ENCODE measurements around the gene REG1A. TPM values are rescaled to one million over a fixed set of nuclear protein-coding genes. Genes with fewer than 3 reads are reported as not detected.

The REG1A gene
- total RNA-seq, 1 experiment from 2014 or later = not detected

GRCh38 chr2:79105259-79105658, 15.0 kb upstream of the REG1A start:
- no peak for DNase-seq
- Histone ChIP-seq H3K36me3 (no peaks in the 10 kb centered on the region), H3K4me3 (no peak overlapping the region), H3K4me1 (no peaks in the 10 kb centered on the region), H3K9me3 (replicated peaks) (no peaks in the 10 kb centered on the region; the same call in 1 of the 2 replicates), H3K27me3 (no peaks in the 10 kb centered on the region; the same call in 1 of the 2 replicates), H3K27ac (no peak overlapping the region)

GRCh38 chr2:79112269-79112668, 8.0 kb upstream of the REG1A start:
- Histone ChIP-seq H3K4me1 (no peaks in the 10 kb centered on the region), H3K36me3 (no peaks in the 10 kb centered on the region)

GRCh38 chr2:79114797-79115494, 5.3 kb upstream of the REG1A start:
- H3K9me3 ChIP-seq (replicated peaks) = no peaks in the 10 kb centered on the region
- H3K27me3 ChIP-seq = no peaks in the 10 kb centered on the region
- no peaks in the 10 kb centered on the region for H3K4me1 ChIP-seq
- DNase-seq = no peak
- no peak overlapping the region for H3K4me3 ChIP-seq
- no peaks in the 10 kb centered on the region for H3K36me3 ChIP-seq
- H3K27ac ChIP-seq = no peak overlapping the region

More at GRCh38 chr2:79112269-79112668, 8.0 kb upstream of the REG1A start:
- no peak for DNase-seq
- Histone ChIP-seq H3K27ac (no peak overlapping the region), H3K27me3 (no peaks in the 10 kb centered on the region), H3K4me3 (no peak overlapping the region), H3K9me3 (replicated peaks) (no peaks in the 10 kb centered on the region)

- H3K36me3 ChIP-seq = no peaks in the 10 kb centered on the region
- 0 out of 2 replicates have a peak, but pooled peaks cover 3% of the 10 kb centered on the region for H3K27me3 ChIP-seq
- H3K4me1 ChIP-seq = no peaks in the 10 kb centered on the region
- no peak for DNase-seq
- H3K4me3 ChIP-seq = no peak overlapping the region
- H3K27ac ChIP-seq = no peak overlapping the region
- H3K9me3 ChIP-seq (replicated peaks) = no peaks in the 10 kb centered on the region
Observed at GRCh38 chr2:79116997-79117928, 3.0 kb upstream of the REG1A start.

GRCh38 chr2:79122676-79123075, 2.4 kb downstream of the REG1A start:
- Histone ChIP-seq H3K4me1 (no peaks in the 10 kb centered on the region), H3K27me3 (0 out of 2 replicates have a peak, but pooled peaks cover 4% of the 10 kb centered on the region), H3K27ac (no peak overlapping the region), H3K9me3 (replicated peaks) (no peaks in the 10 kb centered on the region), H3K36me3 (no peaks in the 10 kb centered on the region), H3K4me3 (no peak overlapping the region)
- no peak for DNase-seq

- no peaks in the 10 kb centered on the region for H3K36me3 ChIP-seq
Observed at GRCh38 chr2:79124907-79125720, 4.8 kb downstream of the REG1A start.

GRCh38 chr2:79125721-79125985, 5.4 kb downstream of the REG1A start:
- Histone ChIP-seq H3K36me3 (no peaks in the 10 kb centered on the region), H3K27me3 (0 out of 2 replicates have a peak, but pooled peaks cover 4% of the 10 kb centered on the region), H3K27ac (no peak overlapping the region), H3K4me3 (no peak overlapping the region), H3K4me1 (no peaks in the 10 kb centered on the region), H3K9me3 (replicated peaks) (no peaks in the 10 kb centered on the region)
- no peak for DNase-seq

More at GRCh38 chr2:79124907-79125720, 4.8 kb downstream of the REG1A start:
- Histone ChIP-seq H3K9me3 (replicated peaks) (no peaks in the 10 kb centered on the region), H3K4me1 (no peaks in the 10 kb centered on the region), H3K27me3 (0 out of 2 replicates have a peak, but pooled peaks cover 4% of the 10 kb centered on the region), H3K4me3 (no peak overlapping the region), H3K27ac (no peak overlapping the region)
- DNase-seq = no peak

GRCh38 chr2:79128406-79128805, 8.1 kb downstream of the REG1A start:
- no peak overlapping the region for H3K4me3 ChIP-seq
- H3K9me3 ChIP-seq (replicated peaks) = no peaks in the 10 kb centered on the region
- H3K27me3 ChIP-seq = no peaks in the 10 kb centered on the region
- no peaks in the 10 kb centered on the region for H3K4me1 ChIP-seq
- no peak overlapping the region for H3K27ac ChIP-seq
- DNase-seq = no peak
- no peaks in the 10 kb centered on the region for H3K36me3 ChIP-seq

- Histone ChIP-seq H3K27me3 (no peaks in the 10 kb centered on the region), H3K9me3 (replicated peaks) (no peaks in the 10 kb centered on the region), H3K36me3 (no peaks in the 10 kb centered on the region), H3K4me1 (no peaks in the 10 kb centered on the region), H3K4me3 (no peak overlapping the region), H3K27ac (no peak overlapping the region)
- no peak for DNase-seq
Observed at GRCh38 chr2:79129260-79129659, 9.0 kb downstream of the REG1A start.

GRCh38 chr2:79129804-79130203, 9.5 kb downstream of the REG1A start:
- no peaks in the 10 kb centered on the region for H3K4me1 ChIP-seq
- no peak for DNase-seq
- H3K36me3 ChIP-seq = no peaks in the 10 kb centered on the region
- no peaks in the 10 kb centered on the region for H3K9me3 ChIP-seq (replicated peaks)
- no peak overlapping the region for H3K27ac ChIP-seq
- no peak overlapping the region for H3K4me3 ChIP-seq
- H3K27me3 ChIP-seq = no peaks in the 10 kb centered on the region

GRCh38 chr2:79131687-79132086, 11.4 kb downstream of the REG1A start:
- Histone ChIP-seq H3K27me3 (no peaks in the 10 kb centered on the region), H3K4me3 (no peak overlapping the region), H3K4me1 (no peaks in the 10 kb centered on the region), H3K36me3 (no peaks in the 10 kb centered on the region), H3K27ac (no peak overlapping the region), H3K9me3 (replicated peaks) (no peaks in the 10 kb centered on the region)
- DNase-seq = no peak

GRCh38 chr2:79138385-79138784, 18.1 kb downstream of the REG1A start:
- Histone ChIP-seq H3K27ac (no peak overlapping the region), H3K4me1 (no peaks in the 10 kb centered on the region), H3K27me3 (no peaks in the 10 kb centered on the region), H3K9me3 (replicated peaks) (no peaks in the 10 kb centered on the region), H3K36me3 (no peaks in the 10 kb centered on the region), H3K4me3 (no peak overlapping the region)
- DNase-seq = no peak

GRCh38 chr2:79139423-79139822, 19.1 kb downstream of the REG1A start:
- Histone ChIP-seq H3K36me3 (no peaks in the 10 kb centered on the region), H3K4me1 (no peaks in the 10 kb centered on the region), H3K9me3 (replicated peaks) (no peaks in the 10 kb centered on the region), H3K27me3 (no peaks in the 10 kb centered on the region), H3K27ac (no peak overlapping the region), H3K4me3 (no peak overlapping the region)
- no peak for DNase-seq

- Histone ChIP-seq H3K27ac (no peak overlapping the region), H3K4me3 (no peak overlapping the region), H3K36me3 (no peaks in the 10 kb centered on the region), H3K9me3 (replicated peaks) (no peaks in the 10 kb centered on the region), H3K4me1 (no peaks in the 10 kb centered on the region), H3K27me3 (no peaks in the 10 kb centered on the region)
- DNase-seq = no peak
Observed at GRCh38 chr2:79155826-79156476, 35.7 kb downstream of the REG1A start.

Measured in SJCRH30 (cell line).